SU-DHL-6 (cell line): ENCODE measurements around the gene SMAD7.

ENCODE experiments used
- H2AFZ ChIP-seq: fragments of 200-600 bp; sonication (generic); 2 replicates; pipeline ENCODE4 v1.6.1; 2014; ENCODE audit warnings: low read depth, mild to moderate bottlenecking, moderate library complexity, mixed read lengths, antibody characterized with exemption, low read length; ENCODE audit not compliant: severe bottlenecking
- H3F3A ChIP-seq: fragments of 200-600 bp; shearing (Covaris generic); 2 replicates; pipeline ENCODE4 v1.6.0; 2016; ENCODE audit warnings: antibody characterized with exemption, mild to moderate bottlenecking; ENCODE audit not compliant: insufficient read depth
- H3K27ac ChIP-seq: fragments of 200-600 bp; sonication (generic); 2 replicates; pipeline ENCODE4 v1.5.1; 2016; ENCODE audit warnings: low read depth, mild to moderate bottlenecking, low read length, moderate library complexity, mixed read lengths
- H3K27me3 ChIP-seq: fragments of 200-600 bp; sonication (generic), shearing (Covaris generic); 2 replicates; pipeline ENCODE4 v1.6.0; 2014; ENCODE audit warnings: mild to moderate bottlenecking, low read length
- H3K36me3 ChIP-seq: fragments of 200-600 bp; sonication (generic); 2 replicates; pipeline ENCODE4 v1.6.1; 2014; ENCODE audit warnings: mild to moderate bottlenecking, low read length, mixed read lengths
- H3K4me2 ChIP-seq: fragments of 300-600, 200-600 bp; shearing (Covaris generic), sonication (generic); 2 replicates; pipeline ENCODE4 v1.6.0; 2014; ENCODE audit warnings: low read length, low read depth, mild to moderate bottlenecking; ENCODE audit not compliant: poor library complexity, severe bottlenecking
- H3K4me3 ChIP-seq: fragments of 200-600 bp; sonication (generic); 2 replicates; pipeline ENCODE4 v1.5.1; 2014; ENCODE audit warnings: antibody characterized with exemption, low read length, mild to moderate bottlenecking, mixed read lengths; ENCODE audit not compliant: insufficient read depth, poor library complexity, severe bottlenecking
- H3K79me2 ChIP-seq: fragments of 200-600 bp; sonication (generic); 2 replicates; pipeline ENCODE4 v1.6.1; 2014; ENCODE audit warnings: mild to moderate bottlenecking, low read length, moderate library complexity; ENCODE audit not compliant: insufficient read depth
- H3K9ac ChIP-seq: fragments of 200-600 bp; sonication (generic); 2 replicates; pipeline ENCODE4 v1.7.0; 2014; ENCODE audit warnings: mild to moderate bottlenecking, low read length
- H3K9me2 ChIP-seq: fragments of 200-600 bp; sonication (generic); replicated peaks from 2 replicates; pipeline ENCODE4 v1.6.1; 2014; ENCODE audit warnings: low read length; ENCODE audit not compliant: insufficient read depth
- H3K9me3 ChIP-seq: fragments of 200-600 bp; sonication (generic); 2 replicates; pipeline ENCODE4 v1.6.1; 2014; ENCODE audit warnings: low read length, mixed read lengths; ENCODE audit not compliant: insufficient read depth
- H4K20me1 ChIP-seq: fragments of 200-600 bp; sonication (generic); 2 replicates; pipeline ENCODE4 v1.6.1; 2014; ENCODE audit warnings: low read depth, mild to moderate bottlenecking, antibody characterized with exemption, low read length, moderate library complexity, mixed read lengths
- EZH2phosphoT487 ChIP-seq: fragments of 200-600 bp; sonication (generic), shearing (Covaris generic); conservative IDR thresholded peaks from 2 replicates; pipeline ENCODE4 v1.6.1; 2018; ENCODE audit warnings: mild to moderate bottlenecking, antibody characterized with exemption, low read length, moderate library complexity, mixed read lengths
- TF ChIP-seq, protein P1 (sequence below): fragments of 200-600 bp; sonication (generic); IDR thresholded peaks from one replicate; pipeline ENCODE4 v1.5.1; 2017; ENCODE audit warnings: antibody characterized with exemption, mild to moderate bottlenecking, low read length, moderate library complexity; ENCODE audit not compliant: insufficient read depth, poor library complexity, severe bottlenecking

Gene SMAD7

DNA sequence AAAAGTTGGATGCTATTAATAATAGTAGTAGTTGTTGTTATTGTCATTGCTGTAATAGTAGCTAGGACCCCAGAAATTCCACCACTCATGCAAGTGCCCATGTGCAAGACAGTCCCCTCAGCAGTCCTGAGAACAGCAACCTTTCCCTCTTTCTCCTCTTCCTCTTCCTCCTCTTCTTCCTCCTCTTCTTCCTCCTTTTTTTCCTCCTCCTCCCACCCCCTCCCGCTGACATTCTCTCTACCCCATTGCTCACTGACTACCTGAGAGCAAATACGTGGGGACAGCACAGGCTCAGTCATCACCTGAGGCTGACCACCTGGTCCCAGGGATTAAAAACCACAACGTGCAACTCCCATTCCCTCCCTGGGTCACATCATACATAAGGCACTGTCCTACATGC, 41.8 kb downstream of the SMAD7 start:
- no peaks in the 10 kb centered on the region for H3F3A ChIP-seq
- no peak overlapping the region for H3K27ac ChIP-seq
- H3K9me2 ChIP-seq = no peaks in the 10 kb centered on the region
- TF ChIP-seq, protein P1, sequence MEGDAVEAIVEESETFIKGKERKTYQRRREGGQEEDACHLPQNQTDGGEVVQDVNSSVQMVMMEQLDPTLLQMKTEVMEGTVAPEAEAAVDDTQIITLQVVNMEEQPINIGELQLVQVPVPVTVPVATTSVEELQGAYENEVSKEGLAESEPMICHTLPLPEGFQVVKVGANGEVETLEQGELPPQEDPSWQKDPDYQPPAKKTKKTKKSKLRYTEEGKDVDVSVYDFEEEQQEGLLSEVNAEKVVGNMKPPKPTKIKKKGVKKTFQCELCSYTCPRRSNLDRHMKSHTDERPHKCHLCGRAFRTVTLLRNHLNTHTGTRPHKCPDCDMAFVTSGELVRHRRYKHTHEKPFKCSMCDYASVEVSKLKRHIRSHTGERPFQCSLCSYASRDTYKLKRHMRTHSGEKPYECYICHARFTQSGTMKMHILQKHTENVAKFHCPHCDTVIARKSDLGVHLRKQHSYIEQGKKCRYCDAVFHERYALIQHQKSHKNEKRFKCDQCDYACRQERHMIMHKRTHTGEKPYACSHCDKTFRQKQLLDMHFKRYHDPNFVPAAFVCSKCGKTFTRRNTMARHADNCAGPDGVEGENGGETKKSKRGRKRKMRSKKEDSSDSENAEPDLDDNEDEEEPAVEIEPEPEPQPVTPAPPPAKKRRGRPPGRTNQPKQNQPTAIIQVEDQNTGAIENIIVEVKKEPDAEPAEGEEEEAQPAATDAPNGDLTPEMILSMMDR = no peak
- TF ChIP-seq EZH2phosphoT487 = no peak
- H3K79me2 ChIP-seq = no peaks in the 10 kb centered on the region
- H3K9me3 ChIP-seq = no peaks in the 10 kb centered on the region
- H2AFZ ChIP-seq = no peak overlapping the region
- H4K20me1 ChIP-seq = no peaks in the 10 kb centered on the region
- H3K9ac ChIP-seq = no peak overlapping the region
- H3K4me3 ChIP-seq = no peak overlapping the region
- H3K27me3 ChIP-seq = no peaks in the 10 kb centered on the region
- no peaks in the 10 kb centered on the region for H3K36me3 ChIP-seq
- H3K4me2 ChIP-seq = no peak overlapping the region

DNA sequence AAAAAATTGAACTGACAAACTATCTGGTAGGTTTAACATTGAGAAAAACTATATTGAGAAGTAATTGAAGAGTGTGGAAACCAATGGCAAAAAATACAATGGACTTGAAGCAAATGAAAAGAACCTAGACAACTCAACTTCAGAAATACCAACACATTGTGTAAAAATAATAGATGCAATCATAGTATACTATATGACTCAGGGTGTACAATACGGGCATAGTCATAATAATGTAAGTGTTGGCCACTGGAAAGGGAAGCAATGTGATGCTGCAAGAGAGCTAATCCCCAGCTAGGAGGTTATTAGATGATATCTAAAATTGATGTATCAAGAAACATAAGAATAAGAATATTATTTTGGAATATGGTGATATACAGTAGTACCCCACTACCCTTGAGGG, 45.3 kb downstream of the SMAD7 start:
- Histone ChIP-seq H2AFZ (no peak overlapping the region), H3K27me3 (no peaks in the 10 kb centered on the region), H4K20me1 (no peaks in the 10 kb centered on the region), H3K36me3 (no peaks in the 10 kb centered on the region), H3K9me2 (no peaks in the 10 kb centered on the region), H3F3A (no peaks in the 10 kb centered on the region), H3K4me2 (no peak overlapping the region), H3K79me2 (no peaks in the 10 kb centered on the region), H3K9ac (no peak overlapping the region), H3K9me3 (no peaks in the 10 kb centered on the region), H3K4me3 (no peak overlapping the region), H3K27ac (no peak overlapping the region)
- no peak for TF ChIP-seq EZH2phosphoT487
- TF ChIP-seq, protein P1 = no peak

DNA sequence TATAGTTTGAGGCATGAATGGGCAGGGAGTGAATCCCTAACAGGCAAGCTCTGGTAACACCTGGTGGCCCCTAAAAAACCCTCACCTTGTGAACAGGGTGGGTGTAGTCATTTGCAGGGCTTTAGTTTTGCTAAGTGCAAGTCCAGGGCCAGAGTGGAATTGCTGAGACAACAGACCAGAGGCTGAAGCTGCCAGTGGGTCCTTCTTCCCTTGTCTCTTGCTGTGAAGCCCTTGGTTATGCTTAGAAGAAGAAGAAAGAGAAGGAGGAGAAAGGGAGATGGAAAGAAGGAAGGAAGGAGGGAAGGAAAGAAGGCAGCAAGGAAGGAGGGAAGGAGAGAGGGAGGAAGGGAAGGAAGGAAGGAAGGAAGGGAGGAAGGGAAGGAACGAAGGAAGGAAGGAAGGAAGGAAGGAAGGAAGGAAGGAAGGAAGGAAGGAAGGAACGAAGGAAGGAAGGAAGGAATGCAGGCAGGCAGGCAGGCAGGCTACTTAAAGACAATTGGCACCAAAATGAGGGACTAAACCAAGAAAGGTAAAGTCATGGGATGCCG, 45.8 kb downstream of the SMAD7 start:
- no peaks in the 10 kb centered on the region for H3K36me3 ChIP-seq
- TF ChIP-seq, protein P1 = no peak
- TF ChIP-seq EZH2phosphoT487 = no peak
- no peaks in the 10 kb centered on the region for H3F3A ChIP-seq
- no peak overlapping the region for H3K9ac ChIP-seq
- no peaks in the 10 kb centered on the region for H3K79me2 ChIP-seq
- no peak overlapping the region for H3K4me2 ChIP-seq
- H3K27ac ChIP-seq = no peak overlapping the region
- H3K4me3 ChIP-seq = no peak overlapping the region
- no peaks in the 10 kb centered on the region for H3K9me2 ChIP-seq
- H2AFZ ChIP-seq = no peak overlapping the region
- no peaks in the 10 kb centered on the region for H3K9me3 ChIP-seq
- no peaks in the 10 kb centered on the region for H4K20me1 ChIP-seq
- H3K27me3 ChIP-seq = no peaks in the 10 kb centered on the region

- Histone ChIP-seq H3K9me3 (no peaks in the 10 kb centered on the region), H3F3A (no peaks in the 10 kb centered on the region), H2AFZ (no peak overlapping the region), H3K79me2 (no peaks in the 10 kb centered on the region), H3K4me2 (no peak overlapping the region), H3K27ac (no peak overlapping the region), H4K20me1 (no peaks in the 10 kb centered on the region), H3K27me3 (no peaks in the 10 kb centered on the region), H3K36me3 (no peaks in the 10 kb centered on the region), H3K9me2 (no peaks in the 10 kb centered on the region), H3K9ac (no peak overlapping the region), H3K4me3 (no peak overlapping the region)
- TF ChIP-seq EZH2phosphoT487 = no peak
- TF ChIP-seq, protein P1 = no peak
Measured at GRCh38 chr18:48904091-48904490, 46.7 kb downstream of the SMAD7 start.
